GM18519 (cell line): ENCODE results near the gene KRTAP12-4.
"Not testable (repeated sequence)": the region's sequence is repeated elsewhere in the genome, so short reads cannot be mapped to it uniquely, and the experiment has no call there.

ENCODE experiments used
- ATAC-seq: cut with Tn5 transposase; IDR thresholded peaks from one replicate; pipeline ENCODE4 v1.9.1; 2021; ENCODE audit warnings: mild to moderate bottlenecking, moderate library complexity; ENCODE audit not compliant: unreplicated experiment, low FRiP score

The KRTAP12-4 gene

GRCh38 chr21:44654576-44655175 is at the start of gene KRTAP12-4:
Gene KRTAP12-4 (minus strand): TSS chr21:44654659. CDS start chr21:44654614, 45 bp downstream.
- no peak for ATAC-seq

- no peak for ATAC-seq
Measured at GRCh38 chr21:44703731-44704635, 49.5 kb upstream of the KRTAP12-4 start.

GRCh38 chr21:44702973-44703730 is 48.7 kb upstream of the KRTAP12-4 start:
- no peak for ATAC-seq

GRCh38 chr21:44702111-44702972 is 47.9 kb upstream of the KRTAP12-4 start:
- ATAC-seq = no peak

- no peak for ATAC-seq
Measured at GRCh38 chr21:44701541-44701940, 47.1 kb upstream of the KRTAP12-4 start.

GRCh38 chr21:44701023-44701400 is 46.6 kb upstream of the KRTAP12-4 start:
- ATAC-seq = no peak

GRCh38 chr21:44700101-44701022 is 45.9 kb upstream of the KRTAP12-4 start:
- no peak for ATAC-seq

GRCh38 chr21:44699502-44700001 is 45.1 kb upstream of the KRTAP12-4 start:
- ATAC-seq = no peak

GRCh38 chr21:44697811-44698734 is 43.6 kb upstream of the KRTAP12-4 start:
- no peak for ATAC-seq

GRCh38 chr21:44697172-44697810 is 42.8 kb upstream of the KRTAP12-4 start, which contains the start of gene KRTAP10-12:
Gene KRTAP10-12 (plus strand): TSS chr21:44697172. CDS start chr21:44697202, 30 bp downstream.
- not testable (repeated sequence) for ATAC-seq

GRCh38 chr21:44696572-44696971 is 42.1 kb upstream of the KRTAP12-4 start:
- no peak for ATAC-seq

GRCh38 chr21:44695641-44696040 is 41.2 kb upstream of the KRTAP12-4 start:
- ATAC-seq = no peak

- ATAC-seq = no peak
Measured at GRCh38 chr21:44695184-44695583, 40.7 kb upstream of the KRTAP12-4 start.

GRCh38 chr21:44694776-44695175 is 40.3 kb upstream of the KRTAP12-4 start:
- ATAC-seq = no peak

GRCh38 chr21:44692798-44693512 is 38.5 kb upstream of the KRTAP12-4 start:
- ATAC-seq = no peak

- ATAC-seq = no peak
Measured at GRCh38 chr21:44691686-44692085, 37.2 kb upstream of the KRTAP12-4 start.

GRCh38 chr21:44689740-44690139 is 35.3 kb upstream of the KRTAP12-4 start:
- not testable (repeated sequence) for ATAC-seq
